Measurements from ENCODE around the gene FAM83G.
A peak's percentile ranks its signal among the peaks of the same experiment; 100 is the strongest.

FAM83G gene

GRCh38 chr17:19006698-19007097 lies 2.1 kb upstream of the FAM83G start:
- no peak overlapping the region for H2BK12ac ChIP-seq (ENCODE audit: low read length in 2 of 2)
- H2AK5ac ChIP-seq (ENCODE audit: low read length, severe bottlenecking): no peak overlapping the region
- H3K9ac ChIP-seq (ENCODE audit: low read length): no peak overlapping the region
- no peak overlapping the region for H3K18ac ChIP-seq (ENCODE audit: low read depth in 1 of 2, low read length in 2 of 2)
- no peak overlapping the region for H3K4me3 ChIP-seq (ENCODE audit: insufficient read depth in 1 of 2, low read depth in 1 of 2, low read length in 2 of 2)
- H4K8ac ChIP-seq (ENCODE audit: low read length): no peak overlapping the region
- H3K79me1 ChIP-seq (replicated peaks; ENCODE audit: low read length, poor library complexity, severe bottlenecking): peaks cover 10% of the 10 kb centered on the region
- H4K91ac ChIP-seq (ENCODE audit: low read length): no peak overlapping the region
- H3K4me2 ChIP-seq (ENCODE audit: low read length, poor library complexity, severe bottlenecking): no peak overlapping the region
- no peaks in the 10 kb centered on the region for H3K27me3 ChIP-seq (ENCODE audit: control insufficient read depth in 1 of 2, insufficient read depth in 1 of 2, low read length in 2 of 2)
- no peak overlapping the region for H3K23ac ChIP-seq (ENCODE audit: low read length in 2 of 2)
- no peak overlapping the region for H2BK15ac ChIP-seq (ENCODE audit: low read depth, poor library complexity, severe bottlenecking)
- H2BK120ac ChIP-seq (ENCODE audit: low read depth, low read length): no peak overlapping the region
- no peaks in the 10 kb centered on the region for H3K9me3 ChIP-seq (ENCODE audit: control insufficient read depth, low read length)
- no peak overlapping the region for H2BK5ac ChIP-seq (ENCODE audit: low read depth, low read length, poor library complexity, severe bottlenecking)
- peaks cover 32% of the 10 kb centered on the region for H3K4me1 ChIP-seq (ENCODE audit: control insufficient read depth, insufficient read depth, low read depth, low read length)
- H3K4ac ChIP-seq (ENCODE audit: low read depth in 1 of 2, low read length in 2 of 2): no peak overlapping the region
- H3K27ac ChIP-seq (ENCODE audit: low read length, poor library complexity, severe bottlenecking): no peak overlapping the region
- H2AFZ ChIP-seq (ENCODE audit: low read depth, low read length): no peak overlapping the region
- no peak for DNase-seq
- peaks cover under 1 to 6% of the 10 kb centered on the region in 2 experiments for H3K36me3 ChIP-seq (ENCODE audit: control insufficient read depth in 1 of 2, insufficient read depth in 2 of 2, low read depth in 1 of 2, low read length in 2 of 2)
- H3K14ac ChIP-seq (ENCODE audit: low read length in 2 of 2): no peak overlapping the region

DNA sequence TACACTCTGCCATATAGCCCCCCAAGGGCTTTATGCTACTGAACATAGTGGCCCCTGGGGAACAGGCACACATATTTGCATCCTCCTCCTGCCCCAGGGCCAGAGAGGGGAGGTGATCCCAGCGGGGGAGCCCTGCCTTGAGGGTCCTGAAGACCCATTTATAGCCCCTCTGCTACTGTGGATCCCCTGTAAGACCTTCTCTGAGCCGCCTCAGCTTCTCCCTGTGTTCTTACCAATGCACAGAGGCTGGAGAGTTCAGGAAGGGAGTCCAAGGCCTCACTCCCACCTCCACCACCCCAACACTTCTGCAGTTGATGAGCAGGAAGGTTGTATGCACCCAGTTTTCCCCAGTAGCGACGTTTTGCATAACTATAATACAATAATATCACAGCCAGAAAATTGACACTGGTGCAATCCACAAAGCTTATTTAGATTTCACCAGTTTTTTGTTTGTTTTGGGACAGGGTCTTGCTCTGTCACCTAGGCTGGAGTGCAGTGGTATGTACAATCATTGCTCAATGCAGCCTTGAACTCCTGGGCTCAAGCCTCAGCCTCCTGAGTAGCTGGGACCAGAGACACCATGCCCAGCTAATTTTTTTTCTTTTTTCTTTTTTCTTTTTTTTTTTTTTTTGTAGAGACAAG lies 1.3 kb upstream of the FAM83G start:
- Histone ChIP-seq H2BK12ac (ENCODE audit: low read length in 2 of 2) (no peak overlapping the region), H4K8ac (ENCODE audit: low read length) (no peak overlapping the region), H2AFZ (ENCODE audit: low read depth, low read length) (no peak overlapping the region), H3K18ac (ENCODE audit: low read depth in 1 of 2, low read length in 2 of 2) (no peak overlapping the region), H3K4me3 (ENCODE audit: insufficient read depth in 1 of 2, low read depth in 1 of 2, low read length in 2 of 2) (no peak overlapping the region), H2BK120ac (ENCODE audit: low read depth, low read length) (no peak overlapping the region), H3K9me3 (ENCODE audit: control insufficient read depth, low read length) (no peaks in the 10 kb centered on the region), H4K91ac (ENCODE audit: low read length) (peak overlapping the region; percentile 7), H3K36me3 (ENCODE audit: control insufficient read depth in 1 of 2, insufficient read depth in 2 of 2, low read depth in 1 of 2, low read length in 2 of 2) (peaks cover 3 to 8% of the 10 kb centered on the region in 2 experiments), H3K14ac (ENCODE audit: low read length in 2 of 2) (no peak overlapping the region), H2BK5ac (ENCODE audit: low read depth, low read length, poor library complexity, severe bottlenecking) (no peak overlapping the region), H3K4me2 (ENCODE audit: low read length, poor library complexity, severe bottlenecking) (no peak overlapping the region), H3K4ac (ENCODE audit: low read depth in 1 of 2, low read length in 2 of 2) (no peak overlapping the region), H3K27me3 (ENCODE audit: control insufficient read depth in 1 of 2, insufficient read depth in 1 of 2, low read length in 2 of 2) (no peaks in the 10 kb centered on the region), H3K79me1 (replicated peaks; ENCODE audit: low read length, poor library complexity, severe bottlenecking) (peaks cover 13% of the 10 kb centered on the region), H2BK15ac (ENCODE audit: low read depth, poor library complexity, severe bottlenecking) (no peak overlapping the region), H3K4me1 (ENCODE audit: control insufficient read depth, insufficient read depth, low read depth, low read length) (peaks cover 35% of the 10 kb centered on the region), H3K9ac (ENCODE audit: low read length) (no peak overlapping the region), H2AK5ac (ENCODE audit: low read length, severe bottlenecking) (no peak overlapping the region), H3K27ac (ENCODE audit: low read length, poor library complexity, severe bottlenecking) (no peak overlapping the region), H3K23ac (ENCODE audit: low read length in 2 of 2) (no peak overlapping the region)
- WGBS: 86% methylated on average over 2 of the region's 4 CpGs
- no peak for DNase-seq

- H2BK12ac ChIP-seq (ENCODE audit: low read length in 2 of 2): peak overlapping the region; percentile 22 to 60
- H3K9me3 ChIP-seq (ENCODE audit: control insufficient read depth, low read length): no peaks in the 10 kb centered on the region
- H2AFZ ChIP-seq (ENCODE audit: low read depth, low read length): peak overlapping the region; percentile 62
- no peak overlapping the region for H2BK5ac ChIP-seq (ENCODE audit: low read depth, low read length, poor library complexity, severe bottlenecking)
- no peak overlapping the region for H3K27ac ChIP-seq (ENCODE audit: low read length, poor library complexity, severe bottlenecking)
- H4K91ac ChIP-seq (ENCODE audit: low read length): peak overlapping the region; percentile 68
- H3K4ac ChIP-seq (ENCODE audit: low read depth in 1 of 2, low read length in 2 of 2): peak overlapping the region; percentile 21 to 63
- WGBS: 84% methylated on average over 12 of the region's 13 CpGs
- H3K18ac ChIP-seq (ENCODE audit: low read depth in 1 of 2, low read length in 2 of 2): peak overlapping the region; percentile 23 to 86
- H3K9ac ChIP-seq (ENCODE audit: low read length): peak overlapping the region; percentile 86
- peak overlapping the region; percentile 71 for H2AK5ac ChIP-seq (ENCODE audit: low read length, severe bottlenecking)
- peak overlapping the region; percentile 86 for H3K4me2 ChIP-seq (ENCODE audit: low read length, poor library complexity, severe bottlenecking)
- DNase-seq: no peak
- H3K79me1 ChIP-seq (replicated peaks; ENCODE audit: low read length, poor library complexity, severe bottlenecking): peaks cover 16% of the 10 kb centered on the region
- peaks cover 41% of the 10 kb centered on the region for H3K4me1 ChIP-seq (ENCODE audit: control insufficient read depth, insufficient read depth, low read depth, low read length)
- no peaks in the 10 kb centered on the region for H3K27me3 ChIP-seq (ENCODE audit: control insufficient read depth in 1 of 2, insufficient read depth in 1 of 2, low read length in 2 of 2)
- no peak overlapping the region for H2BK120ac ChIP-seq (ENCODE audit: low read depth, low read length)
- H3K36me3 ChIP-seq (ENCODE audit: control insufficient read depth in 1 of 2, insufficient read depth in 2 of 2, low read depth in 1 of 2, low read length in 2 of 2): peaks cover 3 to 14% of the 10 kb centered on the region in 2 experiments
- H3K23ac ChIP-seq (ENCODE audit: low read length in 2 of 2): no peak overlapping the region
- peak overlapping the region; percentile 64 to 72 for H3K4me3 ChIP-seq (ENCODE audit: insufficient read depth in 1 of 2, low read depth in 1 of 2, low read length in 2 of 2)
- peak overlapping the region; percentile 77 for H2BK15ac ChIP-seq (ENCODE audit: low read depth, poor library complexity, severe bottlenecking)
- peak overlapping the region; percentile 85 for H4K8ac ChIP-seq (ENCODE audit: low read length)
- no peak overlapping the region for H3K14ac ChIP-seq (ENCODE audit: low read length in 2 of 2)
Observed at GRCh38 chr17:19005137-19005773, 691 bp upstream of the FAM83G start.

- Histone ChIP-seq H2BK120ac (ENCODE audit: low read depth, low read length) (peak overlapping the region; percentile 39), H2BK15ac (ENCODE audit: low read depth, poor library complexity, severe bottlenecking) (peak overlapping the region; percentile 60), H3K27ac (ENCODE audit: low read length, poor library complexity, severe bottlenecking) (peak overlapping the region; percentile 32), H3K4ac (ENCODE audit: low read depth in 1 of 2, low read length in 2 of 2) (peak overlapping the region in 1 of 2 experiments; percentile 79), H4K91ac (ENCODE audit: low read length) (peak overlapping the region; percentile 73), H3K27me3 (ENCODE audit: control insufficient read depth in 1 of 2, insufficient read depth in 1 of 2, low read length in 2 of 2) (no peaks in the 10 kb centered on the region), H3K4me1 (ENCODE audit: control insufficient read depth, insufficient read depth, low read depth, low read length) (peaks cover 51% of the 10 kb centered on the region), H3K9me3 (ENCODE audit: control insufficient read depth, low read length) (no peaks in the 10 kb centered on the region), H2BK12ac (ENCODE audit: low read length in 2 of 2) (peak overlapping the region in 1 of 2 experiments; percentile 45), H2AK5ac (ENCODE audit: low read length, severe bottlenecking) (no peak overlapping the region), H3K9ac (ENCODE audit: low read length) (peak overlapping the region; percentile 86), H2BK5ac (ENCODE audit: low read depth, low read length, poor library complexity, severe bottlenecking) (no peak overlapping the region), H4K8ac (ENCODE audit: low read length) (peak overlapping the region; percentile 87), H3K23ac (ENCODE audit: low read length in 2 of 2) (peak overlapping the region in 1 of 2 experiments; percentile 16), H3K14ac (ENCODE audit: low read length in 2 of 2) (peak overlapping the region in 1 of 2 experiments; percentile 69), H3K79me1 (replicated peaks; ENCODE audit: low read length, poor library complexity, severe bottlenecking) (peaks cover 25% of the 10 kb centered on the region), H3K4me3 (ENCODE audit: insufficient read depth in 1 of 2, low read depth in 1 of 2, low read length in 2 of 2) (peak overlapping the region; percentile 64 to 77), H3K18ac (ENCODE audit: low read depth in 1 of 2, low read length in 2 of 2) (peak overlapping the region; percentile 23 to 82), H3K4me2 (ENCODE audit: low read length, poor library complexity, severe bottlenecking) (peak overlapping the region; percentile 86), H3K36me3 (ENCODE audit: control insufficient read depth in 1 of 2, insufficient read depth in 2 of 2, low read depth in 1 of 2, low read length in 2 of 2) (peaks cover 3 to 18% of the 10 kb centered on the region in 2 experiments), H2AFZ (ENCODE audit: low read depth, low read length) (peak overlapping the region; percentile 70)
- 23% methylated on average over 57 of the region's 73 CpGs for WGBS
- DNase-seq: peak; percentile 41
Observed at GRCh38 chr17:19003543-19004420, 782 bp downstream of the FAM83G start.
